ENCODE measurements around the gene USP2.

USP2 gene

GRCh38 chr11:119419834-119420492 is 38.5 kb upstream of the USP2 start:
- H3K9me3 ChIP-seq (ENCODE audit: control insufficient read depth, low read length) = no peaks in the 10 kb centered on the region
- peaks cover 30% of the 10 kb centered on the region for H3K36me3 ChIP-seq (ENCODE audit: control insufficient read depth, insufficient read depth, low read length)
- 92 to 94% methylated on average over 14 to 17 of the region's 18 CpGs for WGBS, 2 experiments (ENCODE audit: insufficient coverage in 2 of 2)
- H3K4me1 ChIP-seq (ENCODE audit: control insufficient read depth, insufficient read depth, low read length, poor library complexity, severe bottlenecking) = peaks cover 19% of the 10 kb centered on the region
- no peak overlapping the region for H3K4me3 ChIP-seq (ENCODE audit: extremely low read depth, insufficient read depth, low read length, poor library complexity, severe bottlenecking)
- no peak overlapping the region for H3K27ac ChIP-seq (ENCODE audit: low read depth, low read length, severe bottlenecking)

- Histone ChIP-seq H3K4me3 (ENCODE audit: extremely low read depth, insufficient read depth, low read length, poor library complexity, severe bottlenecking) (no peak overlapping the region), H3K27ac (ENCODE audit: low read depth, low read length, severe bottlenecking) (no peak overlapping the region), H3K4me1 (ENCODE audit: control insufficient read depth, insufficient read depth, low read length, poor library complexity, severe bottlenecking) (peaks cover 19% of the 10 kb centered on the region), H3K36me3 (ENCODE audit: control insufficient read depth, insufficient read depth, low read length) (peaks cover 30% of the 10 kb centered on the region), H3K9me3 (ENCODE audit: control insufficient read depth, low read length) (no peaks in the 10 kb centered on the region)
- 85 to 90% methylated on average over 3 to 5 of the region's 5 CpGs for WGBS, 2 experiments (ENCODE audit: insufficient coverage in 2 of 2)
Observed at GRCh38 chr11:119419246-119419645, 37.8 kb upstream of the USP2 start.

- H3K9me3 ChIP-seq (ENCODE audit: control insufficient read depth, low read length) = no peaks in the 10 kb centered on the region
- peaks cover 30% of the 10 kb centered on the region for H3K36me3 ChIP-seq (ENCODE audit: control insufficient read depth, insufficient read depth, low read length)
- no peak overlapping the region for H3K4me3 ChIP-seq (ENCODE audit: extremely low read depth, insufficient read depth, low read length, poor library complexity, severe bottlenecking)
- no peak overlapping the region for H3K27ac ChIP-seq (ENCODE audit: low read depth, low read length, severe bottlenecking)
- 98 to 100% methylated on average over 3 to 4 of the region's 4 CpGs for WGBS, 2 experiments (ENCODE audit: insufficient coverage in 2 of 2)
- H3K4me1 ChIP-seq (ENCODE audit: control insufficient read depth, insufficient read depth, low read length, poor library complexity, severe bottlenecking) = peaks cover 19% of the 10 kb centered on the region
Observed at GRCh38 chr11:119418759-119419158, 37.3 kb upstream of the USP2 start.

GRCh38 chr11:119417726-119418540 is 36.4 kb upstream of the USP2 start:
- H3K27ac ChIP-seq (ENCODE audit: low read depth, low read length, severe bottlenecking) = peak overlapping the region; percentile 13
- H3K36me3 ChIP-seq (ENCODE audit: control insufficient read depth, insufficient read depth, low read length) = peaks cover 30% of the 10 kb centered on the region
- H3K9me3 ChIP-seq (ENCODE audit: control insufficient read depth, low read length) = no peaks in the 10 kb centered on the region
- 95% methylated on average over 19 of the region's 19 CpGs for WGBS, 2 experiments (ENCODE audit: insufficient coverage in 2 of 2)
- H3K4me3 ChIP-seq (ENCODE audit: extremely low read depth, insufficient read depth, low read length, poor library complexity, severe bottlenecking) = no peak overlapping the region
- peaks cover 19% of the 10 kb centered on the region for H3K4me1 ChIP-seq (ENCODE audit: control insufficient read depth, insufficient read depth, low read length, poor library complexity, severe bottlenecking)

GRCh38 chr11:119416606-119417580 is 35.4 kb upstream of the USP2 start:
- Histone ChIP-seq H3K9me3 (ENCODE audit: control insufficient read depth, low read length) (no peaks in the 10 kb centered on the region), H3K4me1 (ENCODE audit: control insufficient read depth, insufficient read depth, low read length, poor library complexity, severe bottlenecking) (peaks cover 18% of the 10 kb centered on the region), H3K27ac (ENCODE audit: low read depth, low read length, severe bottlenecking) (peak overlapping the region; percentile 13), H3K36me3 (ENCODE audit: control insufficient read depth, insufficient read depth, low read length) (peaks cover 30% of the 10 kb centered on the region), H3K4me3 (ENCODE audit: extremely low read depth, insufficient read depth, low read length, poor library complexity, severe bottlenecking) (no peak overlapping the region)
- 79 to 85% methylated on average over 11 to 12 of the region's 16 CpGs for WGBS, 2 experiments (ENCODE audit: insufficient coverage in 2 of 2)

GRCh38 chr11:119415966-119416365 is 34.5 kb upstream of the USP2 start:
- no peaks in the 10 kb centered on the region for H3K9me3 ChIP-seq (ENCODE audit: control insufficient read depth, low read length)
- WGBS, 2 experiments (ENCODE audit: insufficient coverage in 2 of 2) = 94 to 99% methylated on average over 7 to 9 of the region's 10 CpGs
- H3K4me3 ChIP-seq (ENCODE audit: extremely low read depth, insufficient read depth, low read length, poor library complexity, severe bottlenecking) = no peak overlapping the region
- no peak overlapping the region for H3K27ac ChIP-seq (ENCODE audit: low read depth, low read length, severe bottlenecking)
- peaks cover 30% of the 10 kb centered on the region for H3K36me3 ChIP-seq (ENCODE audit: control insufficient read depth, insufficient read depth, low read length)
- H3K4me1 ChIP-seq (ENCODE audit: control insufficient read depth, insufficient read depth, low read length, poor library complexity, severe bottlenecking) = peaks cover 16% of the 10 kb centered on the region

GRCh38 chr11:119415517-119415916 is 34.0 kb upstream of the USP2 start:
- Histone ChIP-seq H3K4me3 (ENCODE audit: extremely low read depth, insufficient read depth, low read length, poor library complexity, severe bottlenecking) (no peak overlapping the region), H3K9me3 (ENCODE audit: control insufficient read depth, low read length) (no peaks in the 10 kb centered on the region), H3K27ac (ENCODE audit: low read depth, low read length, severe bottlenecking) (no peak overlapping the region), H3K36me3 (ENCODE audit: control insufficient read depth, insufficient read depth, low read length) (peaks cover 27% of the 10 kb centered on the region), H3K4me1 (ENCODE audit: control insufficient read depth, insufficient read depth, low read length, poor library complexity, severe bottlenecking) (peaks cover 16% of the 10 kb centered on the region)
- 88 to 100% methylated on average over 1 to 2 of the region's 3 CpGs for WGBS, 2 experiments (ENCODE audit: insufficient coverage in 2 of 2)

GRCh38 chr11:119414734-119415133 is 33.2 kb upstream of the USP2 start:
- no peak overlapping the region for H3K4me3 ChIP-seq (ENCODE audit: extremely low read depth, insufficient read depth, low read length, poor library complexity, severe bottlenecking)
- peaks cover 16% of the 10 kb centered on the region for H3K4me1 ChIP-seq (ENCODE audit: control insufficient read depth, insufficient read depth, low read length, poor library complexity, severe bottlenecking)
- no peaks in the 10 kb centered on the region for H3K9me3 ChIP-seq (ENCODE audit: control insufficient read depth, low read length)
- no peak overlapping the region for H3K27ac ChIP-seq (ENCODE audit: low read depth, low read length, severe bottlenecking)
- H3K36me3 ChIP-seq (ENCODE audit: control insufficient read depth, insufficient read depth, low read length) = peaks cover 19% of the 10 kb centered on the region

- 83% methylated on average over 1 of the region's 2 CpGs; no CpG with 5 or more reads in 1 of the 2 experiments for WGBS, 2 experiments (ENCODE audit: insufficient coverage in 2 of 2)
Observed at GRCh38 chr11:119414321-119414720, 32.8 kb upstream of the USP2 start.

GRCh38 chr11:119412072-119412471 is 30.6 kb upstream of the USP2 start:
- Histone ChIP-seq H3K27ac (ENCODE audit: low read depth, low read length, severe bottlenecking) (no peak overlapping the region), H3K4me1 (ENCODE audit: control insufficient read depth, insufficient read depth, low read length, poor library complexity, severe bottlenecking) (peaks cover under 1% of the 10 kb centered on the region), H3K4me3 (ENCODE audit: extremely low read depth, insufficient read depth, low read length, poor library complexity, severe bottlenecking) (no peak overlapping the region), H3K36me3 (ENCODE audit: control insufficient read depth, insufficient read depth, low read length) (no peaks in the 10 kb centered on the region), H3K9me3 (ENCODE audit: control insufficient read depth, low read length) (no peaks in the 10 kb centered on the region)
- 79 to 94% methylated on average over 2 of the region's 2 CpGs for WGBS, 2 experiments (ENCODE audit: insufficient coverage in 2 of 2)

More at GRCh38 chr11:119414321-119414720, 32.8 kb upstream of the USP2 start:
- H3K36me3 ChIP-seq (ENCODE audit: control insufficient read depth, insufficient read depth, low read length) = peaks cover 15% of the 10 kb centered on the region
- H3K9me3 ChIP-seq (ENCODE audit: control insufficient read depth, low read length) = no peaks in the 10 kb centered on the region
- H3K4me1 ChIP-seq (ENCODE audit: control insufficient read depth, insufficient read depth, low read length, poor library complexity, severe bottlenecking) = peaks cover 16% of the 10 kb centered on the region
- H3K4me3 ChIP-seq (ENCODE audit: extremely low read depth, insufficient read depth, low read length, poor library complexity, severe bottlenecking) = no peak overlapping the region
- no peak overlapping the region for H3K27ac ChIP-seq (ENCODE audit: low read depth, low read length, severe bottlenecking)

Measured in mesodermal cell (in vitro differentiated cells).